Natural killer cell (primary cell): Measurements from ENCODE around the gene SNTB2. TPM values are rescaled to one million over a fixed set of nuclear protein-coding genes. Genes with fewer than 3 reads are reported as not detected.

Experiments used
- ATAC-seq, 3 donors: fragments of 150-1000 bp in 2 of 3; fragments of 200-7000 bp in 1 of 3; cut with Tn5 transposase; 1 replicate in 1 of 3; 2 replicates in 2 of 3; pipeline ENCODE4 v1.10.0; 2021; ENCODE audit warnings: mild to moderate bottlenecking in 2 of 3, moderate library complexity in 2 of 3
- DNase-seq, 2 donors: peaks; one replicate each; pipeline versions ENCODE4 v3.0.0 to v3.0.0-alpha.2; 2013 to 2021; ENCODE audit warnings: mixed read lengths in 1 of 2
- H3K27ac ChIP-seq: one replicate; pipeline ENCODE4 v1.5.1; 2013; ENCODE audit warnings: mild to moderate bottlenecking, low read length
- H3K27me3 ChIP-seq: one replicate; pipeline ENCODE4 v1.6.1; 2013; ENCODE audit warnings: low read length; ENCODE audit not compliant: control insufficient read depth, insufficient read depth
- H3K36me3 ChIP-seq: one replicate; pipeline ENCODE4 v1.6.1; 2013; ENCODE audit warnings: low read length; ENCODE audit not compliant: control insufficient read depth, insufficient read depth
- H3K4me1 ChIP-seq: one replicate; pipeline ENCODE4 v1.6.1; 2013; ENCODE audit warnings: low read length; ENCODE audit not compliant: control insufficient read depth, insufficient read depth
- H3K4me3 ChIP-seq: one replicate; pipeline ENCODE4 v1.5.1; 2013; ENCODE audit warnings: low read length
- H3K9me3 ChIP-seq: one replicate; pipeline ENCODE4 v1.6.1; 2013; ENCODE audit warnings: low read length; ENCODE audit not compliant: control insufficient read depth, insufficient read depth
- H3K27ac Mint-ChIP-seq, 2 donors: one replicate each; pipeline ENCODE4 v1.8.0; 2022; ENCODE audit warnings: mild to moderate bottlenecking in 2 of 2, mixed read lengths in 2 of 2, moderate library complexity in 1 of 2
- H3K27me3 Mint-ChIP-seq, 2 donors: one replicate each; pipeline ENCODE4 v1.8.0; 2022; ENCODE audit warnings: low read depth in 2 of 2, mixed read lengths in 2 of 2
- H3K36me3 Mint-ChIP-seq: one replicate; pipeline ENCODE4 v1.8.0; 2022; ENCODE audit warnings: mixed read lengths
- H3K4me1 Mint-ChIP-seq, 2 donors: one replicate each; pipeline ENCODE4 v1.8.0; 2022; ENCODE audit warnings: mixed read lengths in 2 of 2
- H3K4me3 Mint-ChIP-seq: one replicate; pipeline ENCODE4 v1.8.0; 2022; ENCODE audit warnings: mild to moderate bottlenecking, moderate library complexity, mixed read lengths
- H3K9me3 Mint-ChIP-seq, 2 donors: one replicate each; pipeline ENCODE4 v1.8.0; 2022; ENCODE audit warnings: mixed read lengths in 2 of 2
- CTCF ChIP-seq: fragments of 200-600 bp; IDR thresholded peaks from one replicate; pipeline ENCODE4 v1.8.0; 2022; ENCODE audit warnings: antibody characterized with exemption
- WGBS: methylation state at CpG from one replicate; pipeline ENCODE4 v1.1.7; 2013; ENCODE audit warnings: missing lambda C conversion rate; ENCODE audit not compliant: insufficient coverage; 5-methylcytosine and 5-hydroxymethylcytosine counted together
- intact Hi-C: fragments of 100-400 bp; cut with micrococcal nuclease; formaldehyde crosslinking; loops from one replicate; pipeline ENCODE4 v1.14.2; 2022
- total RNA-seq, 4 donors: library from RNA; stranded (reverse); fragments of 120-200 nt in 1 of 4; gene quantifications; one replicate each; pipeline versions ENCODE4 v1.2.3 to v1.2.4, GENCODE V29; 2013 to 2022

The SNTB2 gene
- total RNA-seq, 3 donors from 2014 or later (not counting 1 experiment from before 2014, with no cell fraction given): 43.8 to 55.2 (median 49.9) TPM

GRCh38 chr16:69301861-69302260 lies 114.9 kb downstream of the SNTB2 start:
- Mint-ChIP-seq H3K27ac (no peak overlapping the region), H3K9me3 (no peaks in the 10 kb centered on the region), H3K36me3 (peaks cover 9% of the 10 kb centered on the region), H3K4me3 (no peak overlapping the region), H3K27me3 (no peaks in the 10 kb centered on the region), H3K4me1 (peaks cover 0 to 5% of the 10 kb centered on the region in 2 donors)
- Histone ChIP-seq H3K9me3 (no peaks in the 10 kb centered on the region), H3K36me3 (peaks cover 19% of the 10 kb centered on the region), H3K4me1 (no peaks in the 10 kb centered on the region), H3K27ac (no peak overlapping the region), H3K4me3 (no peak overlapping the region), H3K27me3 (no peaks in the 10 kb centered on the region)
- ATAC-seq: no peak
- no peak for TF ChIP-seq CTCF
- DNase-seq: no peak
- intact Hi-C loops: no loop called here
- 95% methylated on average over 4 of the region's 4 CpGs for WGBS

- peaks cover 0 to 5% of the 10 kb centered on the region in 2 donors for H3K4me1 Mint-ChIP-seq
- H3K9me3 ChIP-seq: no peaks in the 10 kb centered on the region
- intact Hi-C loops: no loop called here
- no peaks in the 10 kb centered on the region for H3K4me1 ChIP-seq
- 82% methylated on average over 3 of the region's 4 CpGs for WGBS
- no peak overlapping the region for H3K27ac Mint-ChIP-seq
- H3K4me3 Mint-ChIP-seq: no peak overlapping the region
- H3K36me3 Mint-ChIP-seq: peaks cover 9% of the 10 kb centered on the region
- no peak for ATAC-seq
- no peak for TF ChIP-seq CTCF
- H3K27me3 ChIP-seq: no peaks in the 10 kb centered on the region
- H3K36me3 ChIP-seq: peaks cover 19% of the 10 kb centered on the region
- no peaks in the 10 kb centered on the region for H3K27me3 Mint-ChIP-seq
- H3K27ac ChIP-seq: no peak overlapping the region
- no peak for DNase-seq
- no peaks in the 10 kb centered on the region for H3K9me3 Mint-ChIP-seq
- no peak overlapping the region for H3K4me3 ChIP-seq
These were observed 115.3 kb downstream of the SNTB2 start for GRCh38 chr16:69302301-69302700.

GRCh38 chr16:69306031-69306430 lies 119.1 kb downstream of the SNTB2 start:
- H3K27ac ChIP-seq: no peak overlapping the region
- peaks cover 6% of the 10 kb centered on the region for H3K4me1 ChIP-seq
- intact Hi-C loops: no loop called here
- Mint-ChIP-seq H3K36me3 (peaks cover 2% of the 10 kb centered on the region), H3K27ac (no peak overlapping the region), H3K4me3 (no peak overlapping the region), H3K9me3 (no peaks in the 10 kb centered on the region), H3K4me1 (peaks cover 5 to 6% of the 10 kb centered on the region in 2 donors), H3K27me3 (no peaks in the 10 kb centered on the region)
- H3K27me3 ChIP-seq: no peaks in the 10 kb centered on the region
- H3K4me3 ChIP-seq: no peak overlapping the region
- peaks cover 8% of the 10 kb centered on the region for H3K36me3 ChIP-seq
- TF ChIP-seq CTCF: no peak
- H3K9me3 ChIP-seq: no peaks in the 10 kb centered on the region
- ATAC-seq (no peak), DNase-seq (no peak)
- no CpG with 5 or more reads among the region's 1 CpG for WGBS

GRCh38 chr16:69307091-69307490 lies 120.1 kb downstream of the SNTB2 start:
- Mint-ChIP-seq H3K36me3 (no peaks in the 10 kb centered on the region), H3K27ac (no peak overlapping the region), H3K4me3 (no peak overlapping the region), H3K4me1 (peaks cover 10 to 11% of the 10 kb centered on the region in 2 donors), H3K27me3 (no peaks in the 10 kb centered on the region), H3K9me3 (no peaks in the 10 kb centered on the region)
- H3K27me3 ChIP-seq: no peaks in the 10 kb centered on the region
- H3K9me3 ChIP-seq: no peaks in the 10 kb centered on the region
- H3K4me1 ChIP-seq: peaks cover 10% of the 10 kb centered on the region
- DNase-seq (no peak), ATAC-seq (no peak)
- H3K4me3 ChIP-seq: no peak overlapping the region
- H3K27ac ChIP-seq: no peak overlapping the region
- TF ChIP-seq CTCF: no peak
- WGBS: 100% methylated on average over 1 of the region's 1 CpG
- intact Hi-C loops: no loop called here
- H3K36me3 ChIP-seq: peaks cover 2% of the 10 kb centered on the region
